Duodenal mucosa (tissue), 2 donors: ENCODE measurements around the gene KLLN.

Experiments used
- H3K27ac ChIP-seq: one replicate; pipeline ENCODE4 v1.7.0; 2013; ENCODE audit warnings: low read depth, low read length
- H3K27me3 ChIP-seq, 2 donors: one replicate each; pipeline ENCODE4 v1.7.0; 2013; ENCODE audit warnings: low read length in 2 of 2, control low read depth in 1 of 2; ENCODE audit not compliant: insufficient read depth in 2 of 2, control insufficient read depth in 1 of 2
- H3K36me3 ChIP-seq, 2 donors: one replicate each; pipeline ENCODE4 v1.7.0; 2013; ENCODE audit warnings: low read length in 2 of 2, control low read depth in 1 of 2; ENCODE audit not compliant: insufficient read depth in 2 of 2, control insufficient read depth in 1 of 2
- H3K4me1 ChIP-seq, 2 donors: one replicate each; pipeline ENCODE4 v1.7.0; 2013; ENCODE audit warnings: low read length in 2 of 2, control low read depth in 1 of 2; ENCODE audit not compliant: insufficient read depth in 2 of 2, control insufficient read depth in 1 of 2
- H3K4me3 ChIP-seq, 2 donors: one replicate each; pipeline ENCODE4 v1.7.0; 2013; ENCODE audit warnings: low read length in 2 of 2, low read depth in 1 of 2
- H3K9ac ChIP-seq, 2 donors: one replicate each; pipeline ENCODE4 v1.7.0; 2013; ENCODE audit warnings: low read length in 2 of 2, low read depth in 1 of 2
- H3K9me3 ChIP-seq, 2 donors: one replicate each; pipeline ENCODE4 v1.7.0; 2013; ENCODE audit warnings: low read length in 2 of 2, control low read depth in 1 of 2; ENCODE audit not compliant: control insufficient read depth in 1 of 2

Gene KLLN

DNA sequence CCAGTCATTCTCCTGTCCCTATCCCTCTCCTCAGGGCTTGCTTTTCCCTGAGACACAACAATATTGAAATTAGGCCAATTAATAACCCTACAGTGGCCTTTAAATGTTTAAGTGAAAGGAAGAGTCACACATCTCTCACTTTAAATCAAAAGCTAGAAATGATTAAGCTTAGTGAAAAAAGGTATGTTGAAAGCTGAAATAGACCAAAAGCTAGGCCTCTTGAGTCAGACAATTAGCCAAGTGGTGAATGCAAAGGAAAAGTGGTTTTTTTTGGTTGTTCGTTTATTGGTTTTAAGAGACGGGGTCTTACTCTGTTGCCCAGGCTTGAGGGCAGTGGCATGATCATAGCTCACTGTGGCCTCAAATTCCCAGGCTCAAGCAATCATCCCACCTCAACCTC lies 35.7 kb downstream of the KLLN start:
- Histone ChIP-seq H3K36me3 (no peaks in the 10 kb centered on the region), H3K9ac (no peak overlapping the region), H3K27ac (no peak overlapping the region), H3K27me3 (no peaks in the 10 kb centered on the region), H3K4me1 (no peaks in the 10 kb centered on the region), H3K9me3 (no peaks in the 10 kb centered on the region), H3K4me3 (no peak overlapping the region)

DNA sequence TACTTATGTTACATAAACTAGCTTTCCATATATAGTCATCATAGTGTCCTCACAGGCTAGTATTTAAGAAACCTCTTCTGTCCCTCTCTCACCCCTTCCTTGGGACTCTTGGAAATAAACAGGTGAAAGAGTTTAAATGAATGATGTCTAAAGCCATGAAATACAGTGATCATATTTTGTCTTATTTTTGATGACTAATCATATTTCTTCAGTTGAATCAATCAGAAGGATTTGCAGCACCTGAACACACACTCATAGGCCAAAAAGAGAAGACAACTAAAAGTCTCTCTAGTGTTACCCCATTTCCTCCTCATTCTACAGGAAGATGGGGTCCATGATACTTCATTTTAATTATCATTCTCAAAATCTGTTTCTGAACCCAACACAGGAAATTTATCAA lies 36.7 kb downstream of the KLLN start:
- H3K27ac ChIP-seq, result no peak overlapping the region
- H3K4me1 ChIP-seq, result no peaks in the 10 kb centered on the region
- H3K27me3 ChIP-seq, result no peaks in the 10 kb centered on the region
- H3K36me3 ChIP-seq, result no peaks in the 10 kb centered on the region
- H3K9ac ChIP-seq, result no peak overlapping the region
- H3K9me3 ChIP-seq, result no peaks in the 10 kb centered on the region
- H3K4me3 ChIP-seq, result no peak overlapping the region

DNA sequence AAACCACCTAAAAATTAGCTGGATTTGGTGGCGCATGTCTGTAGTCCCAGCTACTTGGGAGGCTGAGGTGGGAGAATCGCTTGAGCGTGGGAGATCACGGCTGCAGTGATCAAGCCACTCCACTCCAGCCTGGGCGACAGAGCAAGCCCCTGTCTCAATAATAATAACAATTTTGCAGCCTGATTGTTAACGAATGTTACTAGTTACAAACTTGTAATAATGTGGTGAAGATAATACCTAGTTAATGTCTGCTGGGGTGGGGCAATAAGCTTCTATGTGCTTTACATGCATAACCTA lies 44.1 kb downstream of the KLLN start:
- no peak overlapping the region for H3K9ac ChIP-seq
- H3K4me3 ChIP-seq, result no peak overlapping the region

DNA sequence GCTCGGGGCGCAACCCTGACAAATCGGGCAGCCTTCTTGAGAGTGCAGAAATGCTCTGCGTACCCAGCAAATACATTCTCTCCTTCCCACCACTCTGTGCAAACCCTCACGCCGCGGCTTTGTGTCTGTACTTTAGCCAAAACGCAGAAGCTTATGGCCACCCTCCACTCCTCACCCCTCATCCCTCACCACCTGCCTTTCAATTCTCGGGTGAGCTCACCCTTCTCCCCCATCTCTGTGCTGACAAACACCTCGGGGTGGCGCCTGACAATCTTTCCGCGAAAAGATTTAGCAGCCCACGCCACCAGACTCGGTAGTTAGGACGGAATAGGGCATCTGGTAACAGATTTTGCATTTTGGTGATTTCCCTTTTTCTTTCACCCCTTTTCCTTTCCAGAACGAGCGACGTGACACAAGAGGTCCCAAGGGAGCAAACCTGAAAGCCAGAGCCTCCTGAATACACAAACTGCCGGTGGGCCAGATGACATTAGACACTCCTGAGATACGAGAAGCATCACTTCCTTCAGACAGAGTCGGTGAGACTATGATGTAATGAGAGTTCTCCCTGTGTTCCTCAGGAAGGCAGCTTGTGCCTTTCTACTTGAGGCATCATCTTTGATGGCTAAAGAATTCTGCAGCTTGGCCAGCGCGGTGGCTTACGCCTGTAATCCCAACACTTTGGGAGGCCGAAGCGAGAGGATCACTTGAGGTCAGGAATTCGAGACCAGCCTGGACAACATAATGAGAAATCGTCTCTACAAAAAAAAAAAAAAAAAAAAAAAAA lies 44.6 kb downstream of the KLLN start:
- Histone ChIP-seq H3K4me3 (peak overlapping the region; percentile 90 to 93), H3K4me1 (peaks cover 21 to 25% of the 10 kb centered on the region in 2 donors), H3K36me3 (no peaks in the 10 kb centered on the region), H3K27ac (peak overlapping the region; percentile 93), H3K9me3 (no peaks in the 10 kb centered on the region), H3K9ac (peak overlapping the region; percentile 82 to 89), H3K27me3 (no peaks in the 10 kb centered on the region)

More for the DNA sequence above, 44.1 kb downstream of the KLLN start:
- H3K27me3 ChIP-seq, result no peaks in the 10 kb centered on the region
- no peak overlapping the region for H3K27ac ChIP-seq
- no peaks in the 10 kb centered on the region for H3K9me3 ChIP-seq
- no peaks in the 10 kb centered on the region for H3K36me3 ChIP-seq
- peaks cover 21 to 25% of the 10 kb centered on the region in 2 donors for H3K4me1 ChIP-seq

DNA sequence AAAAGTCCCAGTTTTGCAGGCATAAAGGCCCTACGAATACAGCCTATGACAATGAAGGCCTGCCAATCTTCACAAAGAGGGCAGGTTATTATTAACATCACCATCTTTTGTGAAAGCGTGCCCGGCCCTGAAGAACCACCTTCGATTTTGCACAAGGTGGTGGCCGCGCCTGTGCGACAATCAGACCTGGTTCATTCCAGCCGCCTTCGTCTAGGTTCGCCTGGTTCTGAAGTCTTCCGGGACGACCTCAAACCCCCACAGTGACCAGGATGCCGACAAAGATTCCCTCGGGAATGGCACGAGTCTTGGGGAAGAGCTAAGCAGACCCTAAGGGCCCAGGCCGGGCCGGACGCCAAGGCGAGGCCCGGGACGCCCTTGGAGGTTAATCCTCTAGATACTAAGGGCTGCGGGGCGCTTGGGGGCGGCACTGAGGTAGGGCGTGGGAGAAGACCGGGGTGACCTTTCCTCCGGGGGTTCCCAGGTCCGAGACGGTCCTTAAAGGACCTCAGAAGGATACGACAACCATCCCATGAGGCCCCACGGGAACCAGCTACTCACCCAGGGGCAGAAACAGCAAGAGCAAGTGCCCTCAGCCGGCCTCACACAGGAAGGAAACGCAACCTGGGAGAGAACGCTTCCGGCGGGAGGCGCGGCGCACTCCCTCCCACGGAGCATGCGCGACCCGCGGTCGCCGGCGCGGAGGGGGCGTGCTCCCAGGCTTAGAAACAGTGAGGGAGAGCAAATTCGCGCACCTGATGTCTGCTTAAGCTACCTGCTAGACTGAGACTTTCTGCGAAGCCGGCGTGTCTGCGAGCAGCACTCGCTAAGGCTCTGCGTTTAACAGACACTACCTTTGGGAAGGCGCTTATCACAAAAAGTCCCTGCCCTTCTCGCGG lies 45.5 kb downstream of the KLLN start, which contains the start of gene ATAD1:
Gene ATAD1 (minus strand): TSS at position 618 of the 896 bp plus-strand sequence. CDS start 3,627 bp downstream, outside the sequence.
- peak within 1 kb of the TSS; percentile 90 to 93 for H3K4me3 ChIP-seq
- peaks cover 21 to 25% of the 10 kb centered on the region in 2 donors for H3K4me1 ChIP-seq
- peak within 1 kb of the TSS; percentile 82 to 89 for H3K9ac ChIP-seq
- H3K9me3 ChIP-seq, result no peaks in the 10 kb centered on the region
- H3K36me3 ChIP-seq, result no peaks in the 10 kb centered on the region
- no peaks in the 10 kb centered on the region for H3K27me3 ChIP-seq
- H3K27ac ChIP-seq, result peak within 1 kb of the TSS; percentile 93

DNA sequence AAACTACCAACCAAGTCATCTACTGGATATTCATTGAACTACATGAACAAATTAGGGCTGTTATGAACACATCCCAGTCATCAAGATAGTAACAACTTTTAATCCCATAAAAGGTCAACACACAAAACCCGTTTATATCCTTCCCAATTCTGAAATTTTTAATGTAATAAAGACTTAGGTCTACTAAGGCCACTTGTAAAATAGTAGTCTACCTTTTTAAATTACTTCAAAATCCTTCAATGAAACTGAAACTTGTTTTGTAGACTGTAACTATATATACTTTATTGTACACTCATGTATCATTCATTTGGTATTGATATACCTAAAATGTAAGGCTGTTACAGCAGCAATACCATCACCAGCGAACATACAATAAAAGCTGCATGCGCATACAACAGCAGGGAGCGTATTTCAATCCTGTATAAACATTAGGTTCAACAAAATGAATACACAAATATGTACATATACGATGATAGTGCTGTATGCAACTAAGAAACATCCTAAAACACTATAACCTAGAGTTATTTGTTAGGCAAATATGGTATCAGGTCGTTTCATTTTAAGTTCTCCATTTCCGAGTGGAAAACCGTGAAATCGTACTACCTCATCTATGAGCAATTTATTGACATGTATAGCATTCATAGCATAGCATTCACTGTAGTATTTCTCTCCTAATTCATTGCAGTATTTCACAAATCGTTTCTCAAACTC lies 46.3 kb downstream of the KLLN start:
- Histone ChIP-seq H3K27me3 (no peaks in the 10 kb centered on the region), H3K9ac (peak overlapping the region; percentile 82 to 89), H3K4me1 (peaks cover 21 to 25% of the 10 kb centered on the region in 2 donors), H3K36me3 (peaks cover 0 to 3% of the 10 kb centered on the region in 2 donors), H3K27ac (peak overlapping the region; percentile 93), H3K9me3 (no peaks in the 10 kb centered on the region), H3K4me3 (peak overlapping the region; percentile 90 to 93)

DNA sequence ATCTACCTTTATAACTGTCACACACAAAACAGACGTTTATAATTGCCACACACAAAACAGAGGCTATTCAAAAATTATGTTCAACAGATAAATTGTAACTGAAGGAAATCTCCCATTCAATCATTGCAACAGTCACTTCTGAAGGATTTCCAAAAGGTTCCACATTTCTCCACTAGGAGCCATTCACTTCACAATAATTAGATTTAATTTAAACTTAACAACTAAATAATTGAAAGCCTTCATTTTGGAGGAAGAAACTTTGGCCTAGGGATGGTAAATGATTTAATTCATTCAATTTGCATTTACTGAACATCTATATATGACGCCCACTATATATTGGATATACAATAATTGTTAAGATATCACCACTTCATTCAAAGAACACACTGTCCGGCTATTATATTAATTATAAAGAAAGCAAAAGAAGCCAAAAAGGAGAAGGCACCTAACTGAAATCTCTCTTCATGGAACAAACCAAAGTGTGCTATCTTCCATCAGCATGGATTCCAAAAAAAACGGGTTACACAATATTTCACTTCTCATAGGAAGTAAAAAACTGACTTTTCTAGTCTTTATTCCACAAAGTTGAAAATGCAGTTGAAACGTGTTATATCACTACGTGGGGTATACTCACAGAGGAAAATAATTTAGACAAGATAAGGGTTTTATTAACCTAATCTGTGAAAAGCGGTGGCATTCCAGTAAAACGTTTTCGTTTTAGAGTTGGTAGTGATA lies 47.0 kb downstream of the KLLN start:
- peaks cover 21 to 25% of the 10 kb centered on the region in 2 donors for H3K4me1 ChIP-seq
- peak overlapping the region; percentile 90 to 93 for H3K4me3 ChIP-seq
- H3K9ac ChIP-seq, result peak overlapping the region in 1 of 2 donors; percentile 89
- H3K9me3 ChIP-seq, result no peaks in the 10 kb centered on the region
- H3K36me3 ChIP-seq, result peaks cover 0 to 3% of the 10 kb centered on the region in 2 donors
- no peak overlapping the region for H3K27ac ChIP-seq
- no peaks in the 10 kb centered on the region for H3K27me3 ChIP-seq
